T-helper 22 cell (primary cell): ENCODE results near the gene OSM.
A peak's percentile ranks its signal among the peaks of the same experiment; 100 is the strongest.

Experiments
- DNase-seq: peaks from one replicate; pipeline ENCODE4 v3.0.0-alpha.2; 2020; ENCODE audit warnings: low read depth

Gene OSM

DNA sequence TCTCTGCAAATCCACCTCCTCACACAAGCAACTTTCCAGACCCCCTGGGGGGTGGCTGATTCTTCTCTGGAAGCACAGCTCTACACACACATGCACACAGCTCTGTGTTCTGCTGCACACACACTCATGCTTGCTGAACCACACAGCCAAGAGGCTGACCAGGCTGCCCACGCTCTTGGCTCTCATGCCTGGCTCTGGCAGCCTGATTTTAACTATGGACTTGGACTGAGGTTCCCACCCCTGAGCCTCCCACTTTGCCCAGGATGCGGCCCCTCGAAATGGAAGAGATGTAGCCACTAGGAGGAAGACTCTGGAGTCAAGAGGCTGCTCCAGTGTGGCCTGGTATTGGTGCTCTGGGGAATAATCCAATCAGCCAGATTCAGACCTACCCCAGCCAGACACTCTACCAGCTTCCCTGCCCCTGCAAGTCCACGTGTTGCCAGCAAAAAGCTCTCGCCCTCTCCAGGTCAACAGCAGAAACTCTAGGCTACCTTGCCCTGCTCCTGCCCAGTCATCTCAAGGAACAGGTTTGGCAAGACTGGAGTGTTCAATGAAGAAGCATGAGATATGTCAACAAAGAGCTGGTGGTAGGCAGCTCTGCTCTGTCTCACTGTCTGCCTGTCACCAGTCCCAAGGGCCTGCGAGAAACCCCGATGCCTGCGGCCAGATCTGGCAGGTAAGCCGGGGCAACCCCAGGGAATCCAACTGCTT, 31.5 kb upstream of the OSM start:
- DNase-seq: no peak

- no peak for DNase-seq
These were observed 30.8 kb upstream of the OSM start for GRCh38 chr22:30297276-30297990.

GRCh38 chr22:30296833-30297232, 30.2 kb upstream of the OSM start:
- DNase-seq: no peak

DNA sequence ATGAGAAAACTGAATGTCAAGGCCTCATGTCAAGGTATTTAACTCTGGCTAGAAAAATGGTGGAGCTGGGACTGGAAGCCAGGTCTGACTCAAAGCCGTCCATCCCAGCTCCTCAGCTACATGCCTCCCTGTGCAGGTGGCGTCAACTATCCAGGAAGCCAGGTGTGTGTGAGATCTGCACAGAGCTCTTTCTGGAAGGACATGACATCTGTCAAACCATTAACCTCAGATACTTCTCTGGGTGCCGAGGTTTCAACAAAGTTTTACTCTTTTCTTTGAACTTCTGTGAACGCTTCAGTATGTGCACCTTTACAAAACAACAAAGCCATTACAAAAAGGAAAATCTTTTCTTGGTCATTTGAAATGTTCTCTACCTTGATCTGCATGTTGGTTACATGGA, 29.7 kb upstream of the OSM start:
- DNase-seq: no peak

DNA sequence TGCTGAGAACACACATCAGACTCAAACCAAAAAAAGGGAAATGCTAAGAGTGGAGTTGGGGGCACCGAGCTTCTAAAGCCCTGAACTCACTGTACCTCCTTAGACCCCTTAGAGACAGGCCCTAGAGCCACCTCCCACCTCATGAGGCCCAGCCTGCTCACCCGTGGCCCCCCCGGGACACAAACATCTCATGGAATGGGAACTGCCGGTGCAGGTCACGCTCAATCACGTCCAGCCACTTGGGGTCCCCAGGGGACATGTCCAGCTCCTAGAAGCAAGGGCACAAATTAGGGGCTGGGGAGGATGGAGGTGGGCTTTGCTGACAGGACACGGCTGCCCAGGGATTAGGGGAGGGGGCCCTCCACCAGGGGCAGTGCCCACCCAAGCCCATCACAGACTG, 28.9 kb upstream of the OSM start:
- DNase-seq: no peak

GRCh38 chr22:30294830-30295229, 28.2 kb upstream of the OSM start:
- no peak for DNase-seq

- no peak for DNase-seq
These were observed 27.4 kb upstream of the OSM start for GRCh38 chr22:30294066-30294465.

DNA sequence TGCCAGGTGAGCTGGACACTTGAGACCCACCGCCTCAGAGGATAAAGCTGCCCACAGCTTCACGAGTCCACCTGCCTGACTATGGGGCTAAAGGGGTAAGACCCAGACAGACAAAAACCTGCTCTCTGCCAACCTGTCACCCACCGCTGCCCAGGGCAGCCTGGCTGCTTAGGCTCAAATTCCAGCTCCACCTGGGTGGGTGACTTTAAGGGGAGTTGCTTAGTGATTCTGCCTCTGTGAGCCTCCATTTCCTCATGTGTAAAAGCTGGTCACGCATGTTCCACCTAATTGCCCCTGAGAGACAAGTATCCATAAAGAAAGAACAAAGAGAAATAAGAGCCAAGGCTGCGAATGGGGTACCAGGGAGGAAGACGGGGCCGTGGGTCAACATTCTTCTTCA, 26.4 kb upstream of the OSM start:
- DNase-seq: no peak

- DNase-seq: no peak
These were observed 25.7 kb upstream of the OSM start for GRCh38 chr22:30292069-30292970.

GRCh38 chr22:30291058-30291892, 24.6 kb upstream of the OSM start:
- DNase-seq: no peak

DNA sequence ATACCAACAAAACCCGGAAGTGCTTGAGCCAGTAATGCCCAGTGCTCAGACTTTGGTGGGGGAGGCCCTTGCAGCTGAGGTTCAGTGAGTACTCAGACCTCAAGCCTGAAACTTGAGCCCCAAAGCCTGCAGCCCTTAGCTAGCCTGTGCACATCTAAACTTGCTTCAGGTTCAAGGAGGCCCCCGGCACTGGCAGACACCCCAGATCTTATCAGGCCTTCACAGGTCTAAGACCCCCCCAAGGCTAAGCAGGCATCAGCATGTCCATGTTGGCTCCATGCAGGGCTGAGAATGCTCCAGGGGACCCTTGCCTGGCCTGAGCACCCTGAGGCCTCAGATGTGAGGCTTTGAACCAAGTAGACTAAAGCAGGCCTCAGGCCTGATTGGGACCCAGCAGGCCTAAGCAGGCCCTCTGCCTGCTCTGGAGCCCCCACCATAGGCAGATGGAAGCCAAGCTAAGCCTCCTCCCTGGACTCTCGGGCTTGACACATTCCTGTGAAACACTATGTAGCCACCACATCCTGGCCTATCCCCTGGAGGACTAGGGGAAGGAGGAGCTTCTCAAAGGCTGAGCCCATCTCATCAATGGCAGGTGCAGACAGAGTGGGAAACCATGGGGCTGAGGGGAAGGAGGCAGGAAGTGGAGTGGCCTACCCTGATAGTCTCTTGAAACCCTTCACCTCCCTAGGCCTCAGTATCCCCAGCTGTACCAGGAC, 23.8 kb upstream of the OSM start:
- no peak for DNase-seq

DNA sequence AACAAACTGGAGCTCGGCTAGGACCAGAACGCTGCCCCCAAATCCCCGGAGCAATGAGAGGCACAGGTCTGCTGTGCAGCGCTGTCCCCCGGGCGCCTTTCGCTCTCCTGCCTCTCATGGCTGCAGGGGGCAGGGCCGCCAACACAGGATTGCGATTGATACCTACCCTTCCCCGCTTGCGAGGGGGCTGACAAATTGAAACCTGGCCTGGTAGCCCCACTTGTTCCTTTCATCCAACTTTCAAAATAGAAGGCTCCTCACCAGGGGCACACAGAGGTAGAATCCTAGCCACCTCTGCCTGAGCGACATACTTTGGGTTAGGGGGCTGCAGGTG, 23.3 kb upstream of the OSM start:
- DNase-seq: no peak

- peak; percentile 89 for DNase-seq
These were observed 22.7 kb upstream of the OSM start, which contains the start of gene CASTOR1 for GRCh38 chr22:30289141-30289979. TSS of gene CASTOR1 (minus strand) at chr22:30289505. CDS start at chr22:30289497, 8 bp downstream.

DNA sequence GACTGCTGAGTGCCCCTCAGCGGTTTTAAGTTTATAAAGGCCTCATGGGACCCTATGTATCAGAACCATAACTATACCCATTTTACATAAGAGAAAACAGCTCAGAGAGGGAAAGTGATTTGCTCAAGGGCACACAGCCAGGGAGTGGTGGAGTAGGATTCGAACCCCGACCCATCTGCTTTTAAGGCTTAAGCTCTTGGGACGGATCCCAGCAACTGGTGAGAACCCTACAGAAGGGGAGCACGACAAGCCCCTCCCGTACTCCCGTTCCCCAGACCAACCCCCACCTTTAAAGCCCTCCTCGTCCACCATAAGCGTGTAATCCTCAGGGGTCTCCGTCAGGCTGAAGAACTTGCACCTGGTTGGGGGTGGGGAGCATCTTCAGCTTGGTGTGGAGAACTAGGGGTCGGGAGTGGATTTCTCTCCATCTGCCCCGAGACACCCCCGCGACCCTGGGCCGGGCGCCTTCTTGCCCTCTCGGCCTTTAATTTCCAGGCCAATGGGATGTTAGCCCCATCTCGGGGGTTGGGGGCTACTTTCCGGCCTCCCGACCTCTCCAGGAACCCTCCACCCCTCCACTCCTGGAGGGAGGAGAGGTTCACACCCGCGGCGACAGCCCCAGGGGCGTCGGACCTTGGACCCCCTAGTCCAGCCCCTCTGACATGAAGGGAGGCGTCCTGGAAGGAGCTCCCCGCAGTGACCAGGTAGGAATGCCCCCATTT, 21.9 kb upstream of the OSM start:
- DNase-seq: no peak

- DNase-seq: peak; percentile 64
These were observed 21.2 kb upstream of the OSM start for GRCh38 chr22:30287648-30288418.

DNA sequence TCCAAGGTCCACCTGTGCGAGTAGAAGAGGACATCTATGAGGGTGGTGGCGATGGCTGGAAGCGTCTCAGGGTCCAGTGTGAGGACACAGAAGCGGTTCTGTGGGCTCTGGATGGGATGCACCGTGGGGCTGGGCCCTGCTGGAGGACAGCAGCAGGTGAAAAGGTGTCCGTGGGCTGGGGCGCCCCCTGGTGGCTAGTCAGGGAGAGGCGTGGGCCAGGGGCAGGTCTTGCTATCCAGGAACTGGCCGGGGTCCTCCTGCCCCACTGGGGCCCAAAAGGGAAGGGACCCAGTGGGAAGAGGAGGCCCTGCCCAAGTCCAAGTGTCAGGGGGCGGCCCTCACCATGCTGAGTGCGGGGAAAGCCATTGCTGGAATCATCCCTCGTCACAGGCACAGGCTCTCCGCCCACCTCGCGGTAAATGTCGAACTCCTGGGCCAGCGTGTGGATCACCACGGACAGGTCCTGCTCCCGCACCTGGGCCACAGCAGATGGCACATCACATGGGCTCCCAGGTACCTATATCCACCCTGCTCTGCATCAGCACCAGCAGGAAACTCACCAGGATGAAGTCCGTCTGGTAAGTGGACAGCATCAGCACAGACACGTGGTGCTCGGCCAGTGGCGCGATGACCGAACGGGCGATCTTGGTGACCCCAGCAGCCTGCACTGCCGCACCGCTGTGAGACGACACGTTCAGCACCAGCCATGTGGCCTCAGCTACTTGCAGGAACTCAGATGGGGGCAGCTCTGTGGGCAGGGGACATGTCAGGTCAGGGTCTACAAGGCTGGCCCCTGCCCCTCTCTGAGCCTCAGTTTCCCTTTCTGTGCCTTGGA, 20.4 kb upstream of the OSM start:
- DNase-seq: peak; percentile 61

GRCh38 chr22:30286331-30286730, 19.7 kb upstream of the OSM start:
- no peak for DNase-seq

GRCh38 chr22:30285846-30286200, 19.2 kb upstream of the OSM start:
- no peak for DNase-seq
